H1 (cell line): ENCODE data around the gene CNOT10. TPM values are rescaled to one million over a fixed set of nuclear protein-coding genes. Genes with fewer than 3 reads are reported as not detected.

Experiments
- CTCF ChIA-PET: fragments of 300-600 bp; sonication (Branson Sonifier 250); formaldehyde crosslinking; loops from one replicate; lab custom pipeline; 2021; ENCODE audit not compliant: partially characterized antibody; lab: Charles Lee
- POLR2A ChIA-PET: fragments of 300-600 bp; sonication (Branson Sonifier 250); formaldehyde crosslinking; loops from one replicate; lab custom pipeline; 2021; ENCODE audit warnings: inconsistent platforms; ENCODE audit not compliant: partially characterized antibody; lab: Charles Lee
- DNase-seq, 2 experiments: peaks; one replicate each; pipeline versions ENCODE4 v3.0.0 to v3.0.0-alpha.2; 2010 to 2022; ENCODE audit warnings: low spot score in 2 of 2, low read depth in 1 of 2, mixed read lengths in 1 of 2
- FAIRE-seq: peaks from 2 replicates; lab custom pipeline; 2011; peaks lifted over from hg19 to GRCh38; lab: Jason Lieb, UNC
- H2AFZ ChIP-seq: 2 replicates; pipeline ENCODE4 v1.8.1; 2012; ENCODE audit warnings: low read length, inconsistent platforms
- H2AK5ac ChIP-seq: 2 replicates; pipeline ENCODE4 v1.6.1; 2013; ENCODE audit warnings: low read depth, low read length
- H2BK120ac ChIP-seq: replicated peaks from 2 replicates; pipeline ENCODE3; 2013; ENCODE audit warnings: low read depth, low read length, inconsistent platforms
- H2BK12ac ChIP-seq: 2 replicates; pipeline ENCODE4 v1.6.1; 2013; ENCODE audit warnings: low read depth, low read length
- H2BK15ac ChIP-seq: 2 replicates; pipeline ENCODE4 v1.6.1; 2013; ENCODE audit warnings: low read length
- H2BK20ac ChIP-seq: 2 replicates; pipeline ENCODE4 v1.6.1; 2013; ENCODE audit warnings: low read length
- H2BK5ac ChIP-seq: 2 replicates; pipeline ENCODE4 v1.6.1; 2013; ENCODE audit warnings: low read depth, low read length
- H3K14ac ChIP-seq: 2 replicates; pipeline ENCODE4 v1.6.1; 2013; ENCODE audit warnings: inconsistent platforms; ENCODE audit not compliant: insufficient read length
- H3K18ac ChIP-seq: 2 replicates; pipeline ENCODE4 v1.6.1; 2013; ENCODE audit warnings: low read length; ENCODE audit errors: extremely low read depth
- H3K23ac ChIP-seq: 2 replicates; pipeline ENCODE4 v1.6.1; 2013; ENCODE audit warnings: inconsistent platforms; ENCODE audit not compliant: insufficient read length
- H3K23me2 ChIP-seq: 2 replicates; pipeline ENCODE4 v1.6.1; 2013; ENCODE audit warnings: low read depth, low read length
- H3K27ac ChIP-seq: 2 replicates; pipeline ENCODE4 v1.6.1; 2011; ENCODE audit warnings: low read depth, low read length, inconsistent platforms
- H3K27me3 ChIP-seq, 4 experiments: replicated peaks in 1 of 4; 1 replicate in 1 of 4; 2 replicates in 3 of 4; pipeline versions ENCODE4 v1.6.1 to v1.8.1; 2011 to 2013; ENCODE audit warnings: low read length in 3 of 4, mild to moderate bottlenecking in 3 of 4, inconsistent platforms in 2 of 4, mixed read lengths in 2 of 4, moderate library complexity in 1 of 4; ENCODE audit not compliant: control insufficient read depth in 3 of 4, insufficient read depth in 3 of 4; ENCODE audit errors: extremely low read depth in 1 of 4
- H3K36me3 ChIP-seq, 4 experiments: 2 replicates each; pipeline versions ENCODE4 v1.6.1 to v1.8.1; 2011 to 2013; ENCODE audit warnings: mild to moderate bottlenecking in 4 of 4, low read length in 3 of 4, moderate library complexity in 2 of 4, control low read depth in 1 of 4, inconsistent platforms in 1 of 4; ENCODE audit not compliant: insufficient read depth in 4 of 4, control insufficient read depth in 2 of 4
- H3K4ac ChIP-seq: replicated peaks from 2 replicates; pipeline ENCODE3; 2013; ENCODE audit warnings: low read length, low read depth, mixed read lengths, inconsistent platforms; ENCODE audit not compliant: insufficient read length
- H3K4me1 ChIP-seq, 4 experiments: replicated peaks in 1 of 4; 1 replicate in 1 of 4; 2 replicates in 3 of 4; pipeline versions ENCODE4 v1.6.1 to v1.8.1; 2011 to 2013; ENCODE audit warnings: low read length in 3 of 4, inconsistent platforms in 2 of 4, mixed read lengths in 1 of 4; ENCODE audit not compliant: insufficient read depth in 4 of 4, control insufficient read depth in 3 of 4
- H3K4me2 ChIP-seq, 2 experiments: 2 replicates each; pipeline versions ENCODE4 v1.6.1 to v1.8.1; 2011 to 2013; ENCODE audit warnings: low read depth in 2 of 2, low read length in 2 of 2, control low read depth in 1 of 2, inconsistent platforms in 1 of 2, mild to moderate bottlenecking in 1 of 2; ENCODE audit not compliant: insufficient read depth in 1 of 2
- H3K4me3 ChIP-seq, 4 experiments: fragments of 200-600, 300-600 bp in 1 of 4; sonication (generic), shearing (Covaris generic), sonication (Bioruptor Twin) in 1 of 4; 2 replicates each; pipeline versions ENCODE4 v1.5.1 to v1.8.1; 2011 to 2016; ENCODE audit warnings: low read length in 4 of 4, low read depth in 3 of 4, control low read depth in 2 of 4, inconsistent platforms in 2 of 4, mild to moderate bottlenecking in 2 of 4, mixed read lengths in 1 of 4, moderate library complexity in 1 of 4; ENCODE audit not compliant: insufficient read depth in 2 of 4; ENCODE audit errors: extremely low read depth in 1 of 4
- H3K56ac ChIP-seq: replicated peaks from 2 replicates; pipeline ENCODE3; 2013; ENCODE audit warnings: low read depth, mild to moderate bottlenecking, mixed read lengths, low read length, inconsistent platforms; ENCODE audit not compliant: insufficient read length
- H3K79me1 ChIP-seq: 2 replicates; pipeline ENCODE4 v1.6.1; 2013; ENCODE audit warnings: low read depth, low read length, control low read depth
- H3K79me2 ChIP-seq, 2 experiments: 2 replicates each; pipeline versions ENCODE4 v1.6.1 to v1.8.1; 2012 to 2013; ENCODE audit warnings: low read length in 2 of 2, mild to moderate bottlenecking in 2 of 2, inconsistent platforms in 1 of 2; ENCODE audit not compliant: insufficient read depth in 2 of 2, control insufficient read depth in 1 of 2
- H3K9ac ChIP-seq, 4 experiments: replicated peaks in 1 of 4; 1 replicate in 1 of 4; 2 replicates in 3 of 4; pipeline versions ENCODE4 v1.6.1 to v1.8.1; 2011 to 2013; ENCODE audit warnings: low read depth in 3 of 4, low read length in 3 of 4, control low read depth in 2 of 4, mild to moderate bottlenecking in 2 of 4, moderate library complexity in 2 of 4, inconsistent platforms in 1 of 4; ENCODE audit errors: extremely low read depth in 1 of 4
- H3K9me3 ChIP-seq, 2 experiments: 2 replicates each; pipeline versions ENCODE4 v1.6.1 to v1.8.1; 2012 to 2013; ENCODE audit warnings: mild to moderate bottlenecking in 2 of 2, moderate library complexity in 2 of 2, control low read depth in 1 of 2, inconsistent platforms in 1 of 2, low read depth in 1 of 2, low read length in 1 of 2, mixed read lengths in 1 of 2; ENCODE audit not compliant: insufficient read depth in 2 of 2
- H4K20me1 ChIP-seq, 2 experiments: replicated peaks in 1 of 2; 2 replicates each; pipeline versions ENCODE3 to v1.8.1; 2011 to 2013; ENCODE audit warnings: inconsistent platforms in 2 of 2, low read length in 2 of 2, mild to moderate bottlenecking in 1 of 2; ENCODE audit not compliant: insufficient read depth in 2 of 2, control insufficient read depth in 1 of 2
- H4K5ac ChIP-seq: 2 replicates; pipeline ENCODE4 v1.6.1; 2013; ENCODE audit warnings: low read length, low read depth, mixed read lengths, inconsistent platforms; ENCODE audit not compliant: insufficient read length
- H4K8ac ChIP-seq: 2 replicates; pipeline ENCODE4 v1.8.0; 2013; ENCODE audit warnings: mild to moderate bottlenecking, moderate library complexity, low read length, inconsistent platforms; ENCODE audit not compliant: insufficient read depth; ENCODE audit errors: extremely low read depth
- H4K91ac ChIP-seq: replicated peaks from 2 replicates; pipeline ENCODE3; 2013; ENCODE audit warnings: low read length, mixed read lengths, inconsistent platforms; ENCODE audit not compliant: insufficient read length
- ATF2 ChIP-seq: IDR thresholded peaks from 2 replicates; pipeline ENCODE4 v1.6.1; 2012; ENCODE audit warnings: low read length, inconsistent platforms
- BCL11A ChIP-seq, 2 experiments: IDR thresholded peaks; one replicate each; pipeline ENCODE4 v1.6.1; 2011; ENCODE audit warnings: low read depth in 2 of 2, low read length in 2 of 2, mild to moderate bottlenecking in 2 of 2
- CHD2 ChIP-seq: IDR thresholded peaks from 2 replicates; pipeline ENCODE4 v1.6.1; 2012; ENCODE audit warnings: low read length, improper control_type of control experiment
- EGR1 ChIP-seq: IDR thresholded peaks from 2 replicates; pipeline ENCODE4 v1.6.1; 2011; ENCODE audit warnings: low read depth, low read length, borderline replicate concordance
- HDAC2 ChIP-seq, 2 experiments: fragments of 300-600 bp in 1 of 2; sonication (generic) in 1 of 2; IDR thresholded peaks; 2 replicates each; pipeline ENCODE4 v1.6.1; 2011 to 2012; ENCODE audit warnings: low read depth in 2 of 2, low read length in 2 of 2, mild to moderate bottlenecking in 2 of 2, moderate library complexity in 2 of 2, borderline replicate concordance in 1 of 2, inconsistent platforms in 1 of 2
- JUN ChIP-seq: IDR thresholded peaks from 2 replicates; pipeline ENCODE4 v1.6.1; 2011; ENCODE audit warnings: low read depth, mild to moderate bottlenecking, improper control_type of control experiment, low read length
- NRF1 ChIP-seq: IDR thresholded peaks from 2 replicates; pipeline ENCODE4 v1.6.1; 2011; ENCODE audit warnings: mild to moderate bottlenecking, low read depth, low read length, improper control_type of control experiment
- RNF2 ChIP-seq: fragments of 200-900, 300-1000 bp; sonication (generic); IDR thresholded peaks from 2 replicates; pipeline ENCODE4 v1.7.1; 2016; ENCODE audit warnings: borderline replicate concordance, low read depth, mild to moderate bottlenecking, antibody characterized with exemption, low read length; ENCODE audit not compliant: poor library complexity, severe bottlenecking; ENCODE audit errors: missing control alignments
- SIX5 ChIP-seq: IDR thresholded peaks from 2 replicates; pipeline ENCODE4 v1.6.1; 2011; ENCODE audit warnings: mild to moderate bottlenecking, low read depth, low read length
- SP4 ChIP-seq: IDR thresholded peaks from 2 replicates; pipeline ENCODE4 v1.6.1; 2012; ENCODE audit warnings: low read length, inconsistent platforms
- TBP ChIP-seq: IDR thresholded peaks from 2 replicates; pipeline ENCODE4 v1.6.1; 2011; ENCODE audit warnings: low read depth, low read length, improper control_type of control experiment
- TEAD4 ChIP-seq: IDR thresholded peaks from 2 replicates; pipeline ENCODE4 v1.6.1; 2012; ENCODE audit warnings: low read depth, low read length, inconsistent platforms, mixed read lengths
- WGBS, 2 experiments: shearing (Covaris generic) in 1 of 2; methylation state at CpG; one replicate each; pipeline versions ENCODE4 v1.1.6 to v1.1.7; 2013 to 2015; ENCODE audit warnings: low lambda C conversion rate in 2 of 2, mixed read lengths in 2 of 2, inconsistent platforms in 1 of 2, low coverage in 1 of 2, missing lambda C conversion rate in 1 of 2; ENCODE audit not compliant: insufficient replicate concordance in 2 of 2, insufficient coverage in 1 of 2, insufficient read length in 1 of 2; ENCODE audit errors: extremely low coverage in 1 of 2, missing lambda C conversion rate in 1 of 2; 5-methylcytosine and 5-hydroxymethylcytosine counted together
- polyA plus RNA-seq, 7 experiments: library from polyadenylated mRNA; depleted of rRNA in 3 of 7; stranded (reverse) in 5 of 7; unstranded in 2 of 7; fragments of >200 nt in 5 of 7; fragments of 200-250 nt in 2 of 7; gene quantifications; 1 replicate in 5 of 7; 2 replicates in 1 of 7; 4 replicates in 1 of 7; pipeline versions ENCODE4 v1.2.1 to v1.2.3, GENCODE V29; 2011 to 2013; ENCODE audit warnings: missing spikeins in 2 of 7, mixed read lengths in 2 of 7
- total RNA-seq: library from RNA; stranded (reverse); fragmentation: NEBNext Ultra II Directional; extraction: Animal tissue kit (Norgen Biotek cat#: 25700); gene quantifications from 2 replicates; pipeline ENCODE4 v1.2.1, GENCODE V29; 2021

Gene CNOT10
- total and polyA plus RNA-seq, 2 of the 8 experiments (the other 6 are each of a cell fraction or from before 2014, with no cell fraction given) = 39.9 to 55.9 TPM

DNA sequence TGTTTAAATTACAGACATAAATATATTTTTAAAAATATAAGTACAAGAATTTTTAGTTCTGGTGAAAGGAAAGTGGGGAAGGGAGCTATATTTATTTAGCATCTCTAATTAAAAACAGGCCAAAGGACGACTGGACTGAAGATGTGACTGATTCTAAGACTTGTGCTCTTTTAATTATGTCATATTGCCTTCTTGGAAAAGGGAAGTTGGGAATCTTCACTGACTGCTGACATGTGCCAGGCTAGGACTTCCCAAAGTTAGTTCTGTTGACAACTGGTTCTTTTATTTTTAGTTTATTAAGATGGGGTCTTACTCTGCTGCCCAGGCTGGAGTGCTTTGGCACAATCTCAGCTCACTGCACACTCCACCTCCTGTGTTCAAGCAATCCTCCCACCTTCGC lies 13.5 kb downstream of the CNOT10 start:
- H3K36me3 ChIP-seq = no peaks in the 10 kb centered on the region
- no peak overlapping the region for H2BK5ac ChIP-seq
- H3K23ac ChIP-seq = no peak overlapping the region
- no peak overlapping the region for H3K4me3 ChIP-seq
- FAIRE-seq (no peak), DNase-seq (no peak)
- H2BK120ac ChIP-seq = no peak overlapping the region
- CTCF ChIA-PET = interaction anchor here (0.6 to 1.7 kb wide), 3 partner anchors 9 to 189 kb away, joined by 3 to 4 read pairs (median 4); no protein-coding TSS in a partner anchor
- POLR2A ChIA-PET = interaction anchor here (1.3 to 2.1 kb wide), 3 partner anchors 11 to 239 kb away, joined by 3 to 7 read pairs (median 3); no protein-coding TSS in a partner anchor
- peaks cover 4% of the 10 kb centered on the region; the same call in 1 of the 2 replicates for H3K79me1 ChIP-seq
- H3K18ac ChIP-seq = no peak overlapping the region
- H2AFZ ChIP-seq = no peak overlapping the region
- H4K91ac ChIP-seq = no peak overlapping the region
- no peak overlapping the region for H3K9ac ChIP-seq
- H3K4me1 ChIP-seq = no peaks in the 10 kb centered on the region
- no peak overlapping the region for H3K4me2 ChIP-seq
- no peaks in the 10 kb centered on the region for H3K23me2 ChIP-seq
- no peak overlapping the region for H3K14ac ChIP-seq
- no peak overlapping the region for H2BK15ac ChIP-seq
- no peak overlapping the region for H4K8ac ChIP-seq
- peaks cover 2 to 4% of the 10 kb centered on the region in 2 experiments for H4K20me1 ChIP-seq
- no peak overlapping the region for H2BK12ac ChIP-seq
- no peak overlapping the region for H3K56ac ChIP-seq
- no peak overlapping the region for H3K27ac ChIP-seq
- H3K27me3 ChIP-seq = no peaks in the 10 kb centered on the region
- H3K79me2 ChIP-seq = peaks cover 0 to 75% of the 10 kb centered on the region in 2 experiments; a peak in 3 of 4 replicates
- no peak overlapping the region for H2AK5ac ChIP-seq
- no peak overlapping the region for H3K4ac ChIP-seq
- no peak overlapping the region for H4K5ac ChIP-seq
- WGBS, 2 experiments = 88% methylated on average over 2 of the region's 2 CpGs; no CpG with 5 or more reads in 1 of the 2 experiments
- H3K9me3 ChIP-seq = no peaks in the 10 kb centered on the region
- H2BK20ac ChIP-seq = no peak overlapping the region
- TF ChIP-seq TEAD4 = no peak
- no peak for TF ChIP-seq SIX5
- TF ChIP-seq SP4 = no peak
- TF ChIP-seq BCL11A (IDR thresholded peaks at IDR 0.05; ENCODE audit: low read depth in 2 of 2, low read length in 2 of 2) = no peak
- TF ChIP-seq NRF1 = no peak
- TF ChIP-seq TBP = no peak
- no peak for TF ChIP-seq EGR1
- no peak for TF ChIP-seq RNF2
- no peak for TF ChIP-seq CHD2
- TF ChIP-seq ATF2 = no peak
- TF ChIP-seq JUN = no peak
- TF ChIP-seq HDAC2 (IDR thresholded peaks at IDR 0.05; ENCODE audit: borderline replicate concordance in 1 of 2, low read depth in 2 of 2, low read length in 2 of 2) = no peak
